Measurements from ENCODE around the gene NFKBIL1.

NFKBIL1 gene

DNA sequence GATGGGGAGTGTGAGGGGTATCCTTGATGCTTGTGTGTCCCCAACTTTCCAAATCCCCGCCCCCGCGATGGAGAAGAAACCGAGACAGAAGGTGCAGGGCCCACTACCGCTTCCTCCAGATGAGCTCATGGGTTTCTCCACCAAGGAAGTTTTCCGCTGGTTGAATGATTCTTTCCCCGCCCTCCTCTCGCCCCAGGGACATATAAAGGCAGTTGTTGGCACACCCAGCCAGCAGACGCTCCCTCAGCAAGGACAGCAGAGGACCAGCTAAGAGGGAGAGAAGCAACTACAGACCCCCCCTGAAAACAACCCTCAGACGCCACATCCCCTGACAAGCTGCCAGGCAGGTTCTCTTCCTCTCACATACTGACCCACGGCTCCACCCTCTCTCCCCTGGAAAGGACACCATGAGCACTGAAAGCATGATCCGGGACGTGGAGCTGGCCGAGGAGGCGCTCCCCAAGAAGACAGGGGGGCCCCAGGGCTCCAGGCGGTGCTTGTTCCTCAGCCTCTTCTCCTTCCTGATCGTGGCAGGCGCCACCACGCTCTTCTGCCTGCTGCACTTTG lies 28.0 kb downstream of the NFKBIL1 start, which contains the start of gene TNF:
Gene TNF, plus strand, starts transcription at position 231 of the 567 bp plus-strand sequence. Its CDS starts 177 bp downstream, at position 408.
- Histone ChIP-seq H3K27me3 (ENCODE audit: control insufficient read depth in 2 of 2, insufficient read depth in 2 of 2, low read length in 2 of 2) (peaks cover 0 to 5% of the 10 kb centered on the region in 2 donors), H3K36me3 (ENCODE audit: control insufficient read depth in 2 of 2, insufficient read depth in 2 of 2, low read length in 2 of 2) (no peaks in the 10 kb centered on the region), H3K4me1 (ENCODE audit: control insufficient read depth in 2 of 2, insufficient read depth in 2 of 2, low read length in 2 of 2) (peaks cover 3 to 11% of the 10 kb centered on the region in 2 donors), H3K4me3 (ENCODE audit: low read length in 2 of 2) (peak within 1 kb of the TSS; percentile 47 to 74), H3K9me3 (ENCODE audit: control insufficient read depth in 2 of 2, low read length in 2 of 2) (no peaks in the 10 kb centered on the region), H3K9ac (ENCODE audit: low read depth in 1 of 2, low read length in 2 of 2) (peak within 1 kb of the TSS; percentile 35 to 47), H3K27ac (ENCODE audit: low read depth in 2 of 2, low read length in 2 of 2) (peak within 1 kb of the TSS; percentile 25 to 68)

DNA sequence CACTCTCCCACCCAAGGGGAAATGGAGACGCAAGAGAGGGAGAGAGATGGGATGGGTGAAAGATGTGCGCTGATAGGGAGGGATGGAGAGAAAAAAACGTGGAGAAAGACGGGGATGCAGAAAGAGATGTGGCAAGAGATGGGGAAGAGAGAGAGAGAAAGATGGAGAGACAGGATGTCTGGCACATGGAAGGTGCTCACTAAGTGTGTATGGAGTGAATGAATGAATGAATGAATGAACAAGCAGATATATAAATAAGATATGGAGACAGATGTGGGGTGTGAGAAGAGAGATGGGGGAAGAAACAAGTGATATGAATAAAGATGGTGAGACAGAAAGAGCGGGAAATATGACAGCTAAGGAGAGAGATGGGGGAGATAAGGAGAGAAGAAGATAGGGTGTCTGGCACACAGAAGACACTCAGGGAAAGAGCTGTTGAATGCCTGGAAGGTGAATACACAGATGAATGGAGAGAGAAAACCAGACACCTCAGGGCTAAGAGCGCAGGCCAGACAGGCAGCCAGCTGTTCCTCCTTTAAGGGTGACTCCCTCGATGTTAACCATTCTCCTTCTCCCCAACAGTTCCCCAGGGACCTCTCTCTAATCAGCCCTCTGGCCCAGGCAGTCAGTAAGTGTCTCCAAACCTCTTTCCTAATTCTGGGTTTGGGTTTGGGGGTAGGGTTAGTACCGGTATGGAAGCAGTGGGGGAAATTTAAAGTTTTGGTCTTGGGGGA lies 28.7 kb downstream of the NFKBIL1 start:
- Histone ChIP-seq H3K9me3 (ENCODE audit: control insufficient read depth in 2 of 2, low read length in 2 of 2) (no peaks in the 10 kb centered on the region), H3K27ac (ENCODE audit: low read depth in 2 of 2, low read length in 2 of 2) (peak overlapping the region; percentile 25 to 68), H3K4me1 (ENCODE audit: control insufficient read depth in 2 of 2, insufficient read depth in 2 of 2, low read length in 2 of 2) (peaks cover 9 to 14% of the 10 kb centered on the region in 2 donors), H3K36me3 (ENCODE audit: control insufficient read depth in 2 of 2, insufficient read depth in 2 of 2, low read length in 2 of 2) (no peaks in the 10 kb centered on the region), H3K9ac (ENCODE audit: low read depth in 1 of 2, low read length in 2 of 2) (peak overlapping the region; percentile 35 to 47), H3K27me3 (ENCODE audit: control insufficient read depth in 2 of 2, insufficient read depth in 2 of 2, low read length in 2 of 2) (peaks cover 3 to 5% of the 10 kb centered on the region in 2 donors), H3K4me3 (ENCODE audit: low read length in 2 of 2) (peak overlapping the region; percentile 47 to 74)

DNA sequence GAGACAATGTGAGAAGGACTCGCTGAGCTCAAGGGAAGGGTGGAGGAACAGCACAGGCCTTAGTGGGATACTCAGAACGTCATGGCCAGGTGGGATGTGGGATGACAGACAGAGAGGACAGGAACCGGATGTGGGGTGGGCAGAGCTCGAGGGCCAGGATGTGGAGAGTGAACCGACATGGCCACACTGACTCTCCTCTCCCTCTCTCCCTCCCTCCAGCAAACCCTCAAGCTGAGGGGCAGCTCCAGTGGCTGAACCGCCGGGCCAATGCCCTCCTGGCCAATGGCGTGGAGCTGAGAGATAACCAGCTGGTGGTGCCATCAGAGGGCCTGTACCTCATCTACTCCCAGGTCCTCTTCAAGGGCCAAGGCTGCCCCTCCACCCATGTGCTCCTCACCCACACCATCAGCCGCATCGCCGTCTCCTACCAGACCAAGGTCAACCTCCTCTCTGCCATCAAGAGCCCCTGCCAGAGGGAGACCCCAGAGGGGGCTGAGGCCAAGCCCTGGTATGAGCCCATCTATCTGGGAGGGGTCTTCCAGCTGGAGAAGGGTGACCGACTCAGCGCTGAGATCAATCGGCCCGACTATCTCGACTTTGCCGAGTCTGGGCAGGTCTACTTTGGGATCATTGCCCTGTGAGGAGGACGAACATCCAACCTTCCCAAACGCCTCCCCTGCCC lies 29.6 kb downstream of the NFKBIL1 start:
- H3K9me3 ChIP-seq (ENCODE audit: control insufficient read depth in 2 of 2, low read length in 2 of 2), result no peaks in the 10 kb centered on the region
- H3K27me3 ChIP-seq (ENCODE audit: control insufficient read depth in 2 of 2, insufficient read depth in 2 of 2, low read length in 2 of 2), result peaks cover 7 to 10% of the 10 kb centered on the region in 2 donors
- H3K36me3 ChIP-seq (ENCODE audit: control insufficient read depth in 2 of 2, insufficient read depth in 2 of 2, low read length in 2 of 2), result no peaks in the 10 kb centered on the region
- peaks cover 10 to 12% of the 10 kb centered on the region in 2 donors for H3K4me1 ChIP-seq (ENCODE audit: control insufficient read depth in 2 of 2, insufficient read depth in 2 of 2, low read length in 2 of 2)
- no peak overlapping the region for H3K9ac ChIP-seq (ENCODE audit: low read depth in 1 of 2, low read length in 2 of 2)
- H3K27ac ChIP-seq (ENCODE audit: low read depth in 2 of 2, low read length in 2 of 2), result peak overlapping the region in 1 of 2 donors; percentile 68
- peak overlapping the region; percentile 18 to 74 for H3K4me3 ChIP-seq (ENCODE audit: low read length in 2 of 2)

DNA sequence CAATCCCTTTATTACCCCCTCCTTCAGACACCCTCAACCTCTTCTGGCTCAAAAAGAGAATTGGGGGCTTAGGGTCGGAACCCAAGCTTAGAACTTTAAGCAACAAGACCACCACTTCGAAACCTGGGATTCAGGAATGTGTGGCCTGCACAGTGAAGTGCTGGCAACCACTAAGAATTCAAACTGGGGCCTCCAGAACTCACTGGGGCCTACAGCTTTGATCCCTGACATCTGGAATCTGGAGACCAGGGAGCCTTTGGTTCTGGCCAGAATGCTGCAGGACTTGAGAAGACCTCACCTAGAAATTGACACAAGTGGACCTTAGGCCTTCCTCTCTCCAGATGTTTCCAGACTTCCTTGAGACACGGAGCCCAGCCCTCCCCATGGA lies 30.2 kb downstream of the NFKBIL1 start:
- Histone ChIP-seq H3K27me3 (ENCODE audit: control insufficient read depth in 2 of 2, insufficient read depth in 2 of 2, low read length in 2 of 2) (peaks cover 7 to 12% of the 10 kb centered on the region in 2 donors), H3K9ac (ENCODE audit: low read depth in 1 of 2, low read length in 2 of 2) (no peak overlapping the region), H3K4me1 (ENCODE audit: control insufficient read depth in 2 of 2, insufficient read depth in 2 of 2, low read length in 2 of 2) (peaks cover 12 to 13% of the 10 kb centered on the region in 2 donors), H3K4me3 (ENCODE audit: low read length in 2 of 2) (peak overlapping the region in 1 of 2 donors; percentile 74), H3K36me3 (ENCODE audit: control insufficient read depth in 2 of 2, insufficient read depth in 2 of 2, low read length in 2 of 2) (no peaks in the 10 kb centered on the region), H3K27ac (ENCODE audit: low read depth in 2 of 2, low read length in 2 of 2) (no peak overlapping the region), H3K9me3 (ENCODE audit: control insufficient read depth in 2 of 2, low read length in 2 of 2) (no peaks in the 10 kb centered on the region)

DNA sequence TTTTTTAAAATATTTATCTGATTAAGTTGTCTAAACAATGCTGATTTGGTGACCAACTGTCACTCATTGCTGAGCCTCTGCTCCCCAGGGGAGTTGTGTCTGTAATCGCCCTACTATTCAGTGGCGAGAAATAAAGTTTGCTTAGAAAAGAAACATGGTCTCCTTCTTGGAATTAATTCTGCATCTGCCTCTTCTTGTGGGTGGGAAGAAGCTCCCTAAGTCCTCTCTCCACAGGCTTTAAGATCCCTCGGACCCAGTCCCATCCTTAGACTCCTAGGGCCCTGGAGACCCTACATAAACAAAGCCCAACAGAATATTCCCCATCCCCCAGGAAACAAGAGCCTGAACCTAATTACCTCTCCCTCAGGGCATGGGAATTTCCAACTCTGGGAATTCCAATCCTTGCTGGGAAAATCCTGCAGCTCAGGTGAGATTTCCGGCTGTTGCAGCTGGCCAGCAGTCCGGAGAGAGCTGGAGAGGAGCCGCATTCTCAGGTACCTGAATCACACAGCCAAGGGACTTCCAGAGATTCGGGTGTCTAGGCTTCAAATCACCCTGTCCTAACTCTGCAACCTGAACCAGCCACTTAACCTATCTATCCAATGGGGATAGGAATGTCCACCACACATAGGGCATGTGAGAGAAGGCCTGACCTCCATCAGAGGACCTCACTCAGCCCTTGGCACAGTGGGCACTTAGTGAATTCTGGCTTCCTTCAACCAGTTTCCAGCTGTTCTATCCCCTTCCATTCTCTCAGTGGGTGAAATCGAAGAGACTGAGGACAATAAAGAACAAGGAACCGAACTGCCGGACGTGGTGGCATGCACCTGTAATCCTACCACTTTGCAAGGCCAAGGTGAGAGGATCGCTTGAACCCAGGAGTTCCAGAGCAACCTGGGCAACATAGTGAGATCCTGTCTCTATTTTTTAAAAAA lies 31.0 kb downstream of the NFKBIL1 start:
- H3K27me3 ChIP-seq (ENCODE audit: control insufficient read depth in 2 of 2, insufficient read depth in 2 of 2, low read length in 2 of 2), result peaks cover 7 to 14% of the 10 kb centered on the region in 2 donors
- no peak overlapping the region for H3K4me3 ChIP-seq (ENCODE audit: low read length in 2 of 2)
- H3K36me3 ChIP-seq (ENCODE audit: control insufficient read depth in 2 of 2, insufficient read depth in 2 of 2, low read length in 2 of 2), result no peaks in the 10 kb centered on the region
- no peak overlapping the region for H3K27ac ChIP-seq (ENCODE audit: low read depth in 2 of 2, low read length in 2 of 2)
- H3K9me3 ChIP-seq (ENCODE audit: control insufficient read depth in 2 of 2, low read length in 2 of 2), result no peaks in the 10 kb centered on the region
- peaks cover 12 to 13% of the 10 kb centered on the region in 2 donors for H3K4me1 ChIP-seq (ENCODE audit: control insufficient read depth in 2 of 2, insufficient read depth in 2 of 2, low read length in 2 of 2)
- no peak overlapping the region for H3K9ac ChIP-seq (ENCODE audit: low read depth in 1 of 2, low read length in 2 of 2)

DNA sequence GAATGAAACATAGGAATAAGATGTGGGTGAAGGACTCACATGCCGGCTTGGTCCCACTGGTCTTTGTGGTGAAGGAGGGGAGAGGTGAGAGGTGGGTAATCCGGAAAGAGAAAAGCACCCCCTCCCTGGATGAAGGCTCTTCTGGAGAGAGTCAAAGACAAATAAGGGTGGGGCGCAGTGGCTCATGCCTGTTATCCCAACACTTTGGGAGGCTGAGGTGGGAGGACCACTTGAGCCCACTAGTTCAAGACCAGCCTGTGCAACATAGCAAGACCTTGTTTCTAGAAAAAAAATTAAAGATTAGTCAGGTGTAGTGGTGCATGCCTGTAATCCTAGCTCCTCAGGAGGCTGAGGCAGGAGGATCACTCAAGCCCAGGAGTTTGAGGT lies 31.7 kb downstream of the NFKBIL1 start:
- no peak overlapping the region for H3K27ac ChIP-seq (ENCODE audit: low read depth in 2 of 2, low read length in 2 of 2)
- H3K4me3 ChIP-seq (ENCODE audit: low read length in 2 of 2), result no peak overlapping the region
- H3K36me3 ChIP-seq (ENCODE audit: control insufficient read depth in 2 of 2, insufficient read depth in 2 of 2, low read length in 2 of 2), result no peaks in the 10 kb centered on the region
- peaks cover 12 to 13% of the 10 kb centered on the region in 2 donors for H3K4me1 ChIP-seq (ENCODE audit: control insufficient read depth in 2 of 2, insufficient read depth in 2 of 2, low read length in 2 of 2)
- peaks cover 7 to 14% of the 10 kb centered on the region in 2 donors for H3K27me3 ChIP-seq (ENCODE audit: control insufficient read depth in 2 of 2, insufficient read depth in 2 of 2, low read length in 2 of 2)
- H3K9me3 ChIP-seq (ENCODE audit: control insufficient read depth in 2 of 2, low read length in 2 of 2), result no peaks in the 10 kb centered on the region
- no peak overlapping the region for H3K9ac ChIP-seq (ENCODE audit: low read depth in 1 of 2, low read length in 2 of 2)

DNA sequence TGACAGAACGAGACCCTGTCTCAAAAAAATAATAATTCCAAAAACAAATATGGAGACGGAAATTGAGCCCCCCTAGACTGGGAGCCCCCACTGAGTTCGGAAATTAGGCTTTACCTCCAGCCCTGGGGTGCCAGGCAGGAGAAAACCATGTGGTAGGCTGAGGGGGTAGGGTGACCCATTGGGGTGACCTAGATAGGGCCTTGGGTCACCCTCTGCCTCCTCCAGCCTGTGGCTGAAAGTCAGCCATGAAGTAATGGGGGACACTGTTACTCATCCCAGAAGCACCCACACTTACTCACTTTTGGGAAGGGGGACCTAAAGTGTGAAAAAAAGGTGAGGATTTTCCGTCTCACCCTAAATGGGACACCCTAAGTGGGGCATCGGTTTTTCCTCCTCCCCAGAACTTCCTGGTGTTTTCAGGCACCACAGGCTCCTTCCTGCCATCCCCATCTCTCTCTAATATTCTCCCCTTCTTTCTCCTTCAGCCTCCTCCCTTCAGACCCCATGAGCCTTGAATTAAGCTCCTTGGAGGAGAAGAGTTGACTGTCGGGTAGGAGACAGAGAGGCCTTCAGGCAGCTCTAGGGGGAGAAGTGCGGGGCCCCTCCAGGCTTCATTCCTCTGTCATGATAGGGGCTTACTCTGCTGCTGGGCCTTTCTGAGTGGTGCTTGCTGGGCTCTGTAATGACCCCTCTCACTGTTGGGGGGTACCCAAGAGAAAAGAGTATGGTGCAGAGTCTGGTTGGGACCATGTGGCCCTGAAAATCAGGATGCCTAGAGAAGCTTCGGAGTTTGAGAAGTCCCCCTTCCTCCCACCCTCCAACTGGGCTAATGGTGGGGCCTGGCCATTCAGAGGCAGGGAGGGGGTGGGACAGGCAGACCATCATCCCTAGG lies 32.4 kb downstream of the NFKBIL1 start:
- Histone ChIP-seq H3K27ac (ENCODE audit: low read depth in 2 of 2, low read length in 2 of 2) (peak overlapping the region in 1 of 2 donors; percentile 79), H3K27me3 (ENCODE audit: control insufficient read depth in 2 of 2, insufficient read depth in 2 of 2, low read length in 2 of 2) (peaks cover 7 to 14% of the 10 kb centered on the region in 2 donors)

DNA sequence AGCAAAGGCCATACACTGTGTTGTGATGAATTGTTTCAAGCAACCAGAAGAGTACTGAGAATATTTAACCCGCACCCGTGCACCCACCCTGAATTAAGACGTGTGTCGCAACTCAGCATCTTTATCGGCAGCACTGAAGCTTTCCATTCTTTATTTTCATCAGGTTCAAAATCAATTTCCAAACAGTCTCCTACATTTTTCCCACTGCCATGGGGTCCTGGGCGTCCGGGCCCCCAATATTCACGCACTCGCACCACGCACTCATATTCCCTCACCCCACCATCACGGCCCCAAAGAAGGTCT lies 33.0 kb downstream of the NFKBIL1 start:
- Histone ChIP-seq H3K4me1 (ENCODE audit: control insufficient read depth in 2 of 2, insufficient read depth in 2 of 2, low read length in 2 of 2) (peaks cover 9 to 10% of the 10 kb centered on the region in 2 donors), H3K27ac (ENCODE audit: low read depth in 2 of 2, low read length in 2 of 2) (peak overlapping the region in 1 of 2 donors; percentile 79)

More for the DNA sequence above, 32.4 kb downstream of the NFKBIL1 start:
- Histone ChIP-seq H3K36me3 (ENCODE audit: control insufficient read depth in 2 of 2, insufficient read depth in 2 of 2, low read length in 2 of 2) (no peaks in the 10 kb centered on the region), H3K9ac (ENCODE audit: low read depth in 1 of 2, low read length in 2 of 2) (peak overlapping the region; percentile 56 to 89), H3K9me3 (ENCODE audit: control insufficient read depth in 2 of 2, low read length in 2 of 2) (no peaks in the 10 kb centered on the region), H3K4me1 (ENCODE audit: control insufficient read depth in 2 of 2, insufficient read depth in 2 of 2, low read length in 2 of 2) (peaks cover 8 to 12% of the 10 kb centered on the region in 2 donors), H3K4me3 (ENCODE audit: low read length in 2 of 2) (peak overlapping the region; percentile 83 to 93)

More for the DNA sequence above, 33.0 kb downstream of the NFKBIL1 start:
- Histone ChIP-seq H3K36me3 (ENCODE audit: control insufficient read depth in 2 of 2, insufficient read depth in 2 of 2, low read length in 2 of 2) (no peaks in the 10 kb centered on the region), H3K4me3 (ENCODE audit: low read length in 2 of 2) (peak overlapping the region; percentile 83 to 93), H3K9ac (ENCODE audit: low read depth in 1 of 2, low read length in 2 of 2) (peak overlapping the region; percentile 56 to 89), H3K27me3 (ENCODE audit: control insufficient read depth in 2 of 2, insufficient read depth in 2 of 2, low read length in 2 of 2) (peaks cover 7 to 14% of the 10 kb centered on the region in 2 donors), H3K9me3 (ENCODE audit: control insufficient read depth in 2 of 2, low read length in 2 of 2) (no peaks in the 10 kb centered on the region)

All from mucosa of rectum (tissue), 2 donors.